OCI-LY7 (cell line): ENCODE measurements around the gene PHLDA3. TPM values are rescaled to one million over a fixed set of nuclear protein-coding genes. Genes with fewer than 3 reads are reported as not detected.

Source experiments
- BruUV-seq: library from RNA; stranded (reverse); fragments of 400-500 nt; replicated peaks from 2 replicates; lab custom pipeline; 2021; lab: Mats Ljungman, UMichigan
- CTCF ChIA-PET: fragments of 300-600 bp; sonication (Branson Sonifier 250); formaldehyde crosslinking; loops from one replicate; lab custom pipeline; 2022; ENCODE audit warnings: antibody characterized with exemption; ENCODE audit not compliant: unreplicated experiment; lab: Charles Lee
- POLR2A ChIA-PET: fragments of 300-600 bp; sonication (Branson Sonifier 250); formaldehyde crosslinking; loops from one replicate; lab custom pipeline; 2022; ENCODE audit warnings: antibody characterized with exemption; lab: Charles Lee
- DNase-seq: peaks from one replicate; pipeline ENCODE4 v3.0.0-alpha.2; 2015; ENCODE audit warnings: low spot score
- H2AFZ ChIP-seq: fragments of 200-600 bp; sonication (generic), shearing (Covaris generic); 2 replicates; pipeline ENCODE4 v1.6.1; 2014; ENCODE audit warnings: mild to moderate bottlenecking, antibody characterized with exemption, low read length, moderate library complexity
- H3K27ac ChIP-seq: fragments of 200-600 bp; sonication (generic); 2 replicates; pipeline ENCODE4 v1.5.1; 2014; ENCODE audit warnings: mixed run types, low read depth, mild to moderate bottlenecking, moderate library complexity, low read length, inconsistent platforms; ENCODE audit not compliant: poor library complexity, severe bottlenecking
- H3K36me3 ChIP-seq: fragments of 200-600 bp; sonication (generic); 2 replicates; pipeline ENCODE4 v1.6.1; 2014; ENCODE audit warnings: mild to moderate bottlenecking, antibody characterized with exemption, low read length, moderate library complexity, mixed read lengths; ENCODE audit not compliant: insufficient read depth
- H3K4me1 ChIP-seq: fragments of 200-600 bp; sonication (generic); 2 replicates; pipeline ENCODE4 v1.5.1; 2014; ENCODE audit warnings: mild to moderate bottlenecking, low read length; ENCODE audit not compliant: insufficient read depth, poor library complexity, severe bottlenecking
- H3K4me2 ChIP-seq: fragments of 200-600 bp; sonication (generic); 2 replicates; pipeline ENCODE4 v1.6.1; 2014; ENCODE audit warnings: mild to moderate bottlenecking, low read length
- H3K4me3 ChIP-seq: fragments of 200-600 bp; sonication (generic); 2 replicates; pipeline ENCODE4 v1.5.1; 2014; ENCODE audit warnings: mild to moderate bottlenecking, low read depth, low read length; ENCODE audit not compliant: poor library complexity, severe bottlenecking
- H3K79me2 ChIP-seq: fragments of 200-600 bp; sonication (generic); 2 replicates; pipeline ENCODE4 v1.6.1; 2016; ENCODE audit warnings: low read depth, mild to moderate bottlenecking, low read length, moderate library complexity, mixed read lengths; ENCODE audit not compliant: insufficient read depth
- H3K9me2 ChIP-seq: fragments of 200-600 bp; sonication (generic); 2 replicates; pipeline ENCODE4 v1.6.1; 2016; ENCODE audit warnings: mild to moderate bottlenecking, low read length, mixed read lengths; ENCODE audit not compliant: insufficient read depth
- H3K9me3 ChIP-seq: fragments of 200-600 bp; sonication (generic); 2 replicates; pipeline ENCODE4 v1.6.1; 2014; ENCODE audit warnings: mild to moderate bottlenecking, mixed run types, low read length, mixed read lengths
- H4K20me1 ChIP-seq: fragments of 200-600 bp; sonication (generic); 2 replicates; pipeline ENCODE4 v1.6.1; 2014; ENCODE audit warnings: mild to moderate bottlenecking, antibody characterized with exemption, low read length, moderate library complexity, mixed read lengths; ENCODE audit not compliant: insufficient read depth
- EZH2phosphoT487 ChIP-seq: fragments of 200-600 bp; sonication (generic); IDR thresholded peaks from 2 replicates; pipeline ENCODE4 v1.6.1; 2018; ENCODE audit warnings: low read depth, borderline replicate concordance, mild to moderate bottlenecking, mixed run types, antibody characterized with exemption, low read length, moderate library complexity, mixed read lengths
- intact Hi-C: fragments of 100-400 bp; cut with micrococcal nuclease; formaldehyde crosslinking; loops from one replicate; pipeline ENCODE4 v1.10.0; 2022; ENCODE audit not compliant: unreplicated experiment
- total RNA-seq, 2 experiments: library from RNA; depleted of rRNA in 1 of 2; stranded (reverse); fragments of >200 nt in 1 of 2; shearing (Covaris generic) in 1 of 2; gene quantifications; 2 replicates each; pipeline ENCODE4 v1.2.3, GENCODE V29; 2014 to 2022
- TF ChIP-seq, protein P1 (sequence below): fragments of 200-600 bp; sonication (generic); conservative IDR thresholded peaks from 2 replicates; pipeline ENCODE4 v1.5.1; 2014; ENCODE audit warnings: mild to moderate bottlenecking, antibody characterized with exemption, low read length, moderate library complexity, mixed read lengths

Gene PHLDA3
- total RNA-seq, 2 experiments from 2014 or later = not detected

- ChIA-PET CTCF (no interaction called here), POLR2A (no interaction called here)
- H3K4me1 ChIP-seq = peaks cover 16% of the 10 kb centered on the region
- no peak for DNase-seq
- no peaks in the 10 kb centered on the region for H3K79me2 ChIP-seq
- H3K27ac ChIP-seq = no peak overlapping the region
- BruUV-seq = no TSS peak
- H3K9me2 ChIP-seq = no peaks in the 10 kb centered on the region
- TF ChIP-seq, protein P1, sequence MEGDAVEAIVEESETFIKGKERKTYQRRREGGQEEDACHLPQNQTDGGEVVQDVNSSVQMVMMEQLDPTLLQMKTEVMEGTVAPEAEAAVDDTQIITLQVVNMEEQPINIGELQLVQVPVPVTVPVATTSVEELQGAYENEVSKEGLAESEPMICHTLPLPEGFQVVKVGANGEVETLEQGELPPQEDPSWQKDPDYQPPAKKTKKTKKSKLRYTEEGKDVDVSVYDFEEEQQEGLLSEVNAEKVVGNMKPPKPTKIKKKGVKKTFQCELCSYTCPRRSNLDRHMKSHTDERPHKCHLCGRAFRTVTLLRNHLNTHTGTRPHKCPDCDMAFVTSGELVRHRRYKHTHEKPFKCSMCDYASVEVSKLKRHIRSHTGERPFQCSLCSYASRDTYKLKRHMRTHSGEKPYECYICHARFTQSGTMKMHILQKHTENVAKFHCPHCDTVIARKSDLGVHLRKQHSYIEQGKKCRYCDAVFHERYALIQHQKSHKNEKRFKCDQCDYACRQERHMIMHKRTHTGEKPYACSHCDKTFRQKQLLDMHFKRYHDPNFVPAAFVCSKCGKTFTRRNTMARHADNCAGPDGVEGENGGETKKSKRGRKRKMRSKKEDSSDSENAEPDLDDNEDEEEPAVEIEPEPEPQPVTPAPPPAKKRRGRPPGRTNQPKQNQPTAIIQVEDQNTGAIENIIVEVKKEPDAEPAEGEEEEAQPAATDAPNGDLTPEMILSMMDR = no peak
- TF ChIP-seq EZH2phosphoT487 = no peak
- no peaks in the 10 kb centered on the region for H4K20me1 ChIP-seq
- no peaks in the 10 kb centered on the region for H3K9me3 ChIP-seq
- no peak overlapping the region for H2AFZ ChIP-seq
- no peaks in the 10 kb centered on the region for H3K36me3 ChIP-seq
- intact Hi-C loops = no loop called here
- H3K4me3 ChIP-seq = no peak overlapping the region
- H3K4me2 ChIP-seq = no peak overlapping the region
Measured at GRCh38 chr1:201460814-201461644, 8.0 kb downstream of the PHLDA3 start.

GRCh38 chr1:201459775-201460174 lies 9.2 kb downstream of the PHLDA3 start:
- Histone ChIP-seq H2AFZ (no peak overlapping the region), H3K9me3 (no peaks in the 10 kb centered on the region), H3K4me2 (no peak overlapping the region), H3K9me2 (no peaks in the 10 kb centered on the region), H4K20me1 (no peaks in the 10 kb centered on the region), H3K4me3 (no peak overlapping the region), H3K27ac (no peak overlapping the region), H3K4me1 (peaks cover 20% of the 10 kb centered on the region), H3K36me3 (no peaks in the 10 kb centered on the region), H3K79me2 (no peaks in the 10 kb centered on the region)
- ChIA-PET POLR2A (no interaction called here), CTCF (interaction anchor here (0.5 kb wide), 1 partner anchor 12 kb away, joined by 13 read pairs; no protein-coding TSS in a partner anchor)
- no peak for DNase-seq
- BruUV-seq = no TSS peak
- intact Hi-C loops = no loop called here
- no peak for TF ChIP-seq EZH2phosphoT487
- TF ChIP-seq, protein P1 = no peak

- H3K9me3 ChIP-seq = no peaks in the 10 kb centered on the region
- ChIA-PET CTCF (interaction anchor here (0.6 kb wide), 1 partner anchor 230 kb away, joined by 3 read pairs; no protein-coding TSS in a partner anchor), POLR2A (interaction anchor here (0.6 kb wide), 1 partner anchor 8 kb away, joined by 4 read pairs; no protein-coding TSS in a partner anchor)
- no peak overlapping the region for H2AFZ ChIP-seq
- H3K4me2 ChIP-seq = no peak overlapping the region
- no peak overlapping the region for H3K4me3 ChIP-seq
- peaks cover 21% of the 10 kb centered on the region for H3K4me1 ChIP-seq
- intact Hi-C loops = no loop called here
- H4K20me1 ChIP-seq = no peaks in the 10 kb centered on the region
- TF ChIP-seq, protein P1 = no peak
- TF ChIP-seq EZH2phosphoT487 = no peak
- H3K27ac ChIP-seq = no peak overlapping the region
- H3K36me3 ChIP-seq = no peaks in the 10 kb centered on the region
- no peak for DNase-seq
- no peaks in the 10 kb centered on the region for H3K79me2 ChIP-seq
- no peaks in the 10 kb centered on the region for H3K9me2 ChIP-seq
- BruUV-seq = no TSS peak
Measured at GRCh38 chr1:201459052-201459451, 9.9 kb downstream of the PHLDA3 start.
